ENCODE data around the gene PTBP1.
"Not testable (repeated sequence)": the region's sequence is repeated elsewhere in the genome, so short reads cannot be mapped to it uniquely, and the experiment has no call there.

PTBP1 gene

GRCh38 chr19:810883-811489, 13.7 kb downstream of the PTBP1 start:
- no peak for DNase-seq (ENCODE audit: low spot score)

GRCh38 chr19:811506-812048, 14.3 kb downstream of the PTBP1 start:
- no peak for DNase-seq (ENCODE audit: low spot score)

GRCh38 chr19:812049-812746, 14.9 kb downstream of the PTBP1 start:
- no peak for DNase-seq (ENCODE audit: low spot score)

- DNase-seq (ENCODE audit: low spot score): no peak
Observed at GRCh38 chr19:812747-813218, 15.5 kb downstream of the PTBP1 start.

- DNase-seq (ENCODE audit: low spot score): no peak
Observed at GRCh38 chr19:813219-814151, 16.2 kb downstream of the PTBP1 start.

- no peak for DNase-seq (ENCODE audit: low spot score)
Observed at GRCh38 chr19:814152-815078, 17.2 kb downstream of the PTBP1 start.

- DNase-seq (ENCODE audit: low spot score): no peak
Observed at GRCh38 chr19:815079-815774, 18.0 kb downstream of the PTBP1 start.

- no peak for DNase-seq (ENCODE audit: low spot score)
Observed at GRCh38 chr19:815775-816499, 18.7 kb downstream of the PTBP1 start.

- DNase-seq (ENCODE audit: low spot score): no peak
Observed at GRCh38 chr19:816500-816857, 19.2 kb downstream of the PTBP1 start.

- DNase-seq (ENCODE audit: low spot score): not testable (repeated sequence)
Observed at GRCh38 chr19:820212-820611, 23.0 kb downstream of the PTBP1 start.

- DNase-seq (ENCODE audit: low spot score): no peak
Observed at GRCh38 chr19:821231-821824, 24.1 kb downstream of the PTBP1 start.

GRCh38 chr19:821825-822503, 24.7 kb downstream of the PTBP1 start, which contains the start of gene PLPPR3:
TSS of gene PLPPR3 (minus strand) at chr19:821955. CDS start at chr19:821559, 396 bp downstream.
- no peak for DNase-seq (ENCODE audit: low spot score)

GRCh38 chr19:823565-824121, 26.4 kb downstream of the PTBP1 start:
- DNase-seq (ENCODE audit: low spot score): no peak

GRCh38 chr19:824885-825284, 27.6 kb downstream of the PTBP1 start:
- no peak for DNase-seq (ENCODE audit: low spot score)

- DNase-seq (ENCODE audit: low spot score): no peak
Observed at GRCh38 chr19:825897-826644, 28.8 kb downstream of the PTBP1 start.

GRCh38 chr19:827314-827709, 30.1 kb downstream of the PTBP1 start:
- no peak for DNase-seq (ENCODE audit: low spot score)

GRCh38 chr19:827710-828321, 30.6 kb downstream of the PTBP1 start, which contains the start of gene AZU1:
TSS of gene AZU1 (plus strand) at chr19:827837. CDS start at chr19:827847, 10 bp downstream.
- DNase-seq (ENCODE audit: low spot score): no peak

All from hematopoietic multipotent progenitor cell treated with erythropoietin and hydrocortisone succinate and interleukin-3 and kit ligand, for 15 days (in vitro differentiated cells).